Measurements from ENCODE around the gene SEMA3B.
"Not testable (repeated sequence)": the region's sequence is repeated elsewhere in the genome, so short reads cannot be mapped to it uniquely, and the experiment has no call there.

The SEMA3B gene

GRCh38 chr3:50272911-50273688 lies 4.2 kb downstream of the SEMA3B start:
- peak; percentile 75 to 78 for DNase-seq (ENCODE audit: low read depth in 2 of 2)

- DNase-seq (ENCODE audit: low read depth in 2 of 2) = no peak
Measured at GRCh38 chr3:50273689-50274065, 4.7 kb downstream of the SEMA3B start.

- DNase-seq (ENCODE audit: low read depth in 2 of 2) = peak; percentile 22 to 62
Measured at GRCh38 chr3:50274371-50275104, 5.6 kb downstream of the SEMA3B start.

- DNase-seq (ENCODE audit: low read depth in 2 of 2) = no peak
Measured at GRCh38 chr3:50275141-50275995, 6.4 kb downstream of the SEMA3B start.

- no peak for DNase-seq (ENCODE audit: low read depth in 2 of 2)
Measured at GRCh38 chr3:50275996-50276761, 7.2 kb downstream of the SEMA3B start.

- DNase-seq (ENCODE audit: low read depth in 2 of 2) = no peak
Measured at GRCh38 chr3:50276762-50277101, 7.8 kb downstream of the SEMA3B start.

GRCh38 chr3:50278123-50278879 lies 9.4 kb downstream of the SEMA3B start:
- no peak for DNase-seq (ENCODE audit: low read depth in 2 of 2)

GRCh38 chr3:50278880-50279224 lies 9.9 kb downstream of the SEMA3B start, which contains the start of gene LSMEM2:
Gene LSMEM2 (plus strand): TSS chr3:50279087. CDS start chr3:50279114, 27 bp downstream.
- DNase-seq (ENCODE audit: low read depth in 2 of 2) = no peak

- DNase-seq (ENCODE audit: low read depth in 2 of 2) = no peak
Measured at GRCh38 chr3:50279255-50280016, 10.5 kb downstream of the SEMA3B start.

GRCh38 chr3:50284121-50284520 lies 15.2 kb downstream of the SEMA3B start:
- not testable (repeated sequence) for DNase-seq (ENCODE audit: low read depth in 2 of 2)

- no peak for DNase-seq (ENCODE audit: low read depth in 2 of 2)
Measured at GRCh38 chr3:50286322-50287227, 17.6 kb downstream of the SEMA3B start.

- no peak for DNase-seq (ENCODE audit: low read depth in 2 of 2)
Measured at GRCh38 chr3:50287262-50287661, 18.3 kb downstream of the SEMA3B start.

GRCh38 chr3:50288387-50289007 lies 19.6 kb downstream of the SEMA3B start:
- DNase-seq (ENCODE audit: low read depth in 2 of 2) = no peak

- DNase-seq (ENCODE audit: low read depth in 2 of 2) = no peak
Measured at GRCh38 chr3:50289130-50289529, 20.2 kb downstream of the SEMA3B start.

- DNase-seq (ENCODE audit: low read depth in 2 of 2) = no peak
Measured at GRCh38 chr3:50290161-50290641, 21.3 kb downstream of the SEMA3B start.

GRCh38 chr3:50292159-50293078 lies 23.5 kb downstream of the SEMA3B start, which contains the start of gene IFRD2:
Gene IFRD2 (minus strand): TSS chr3:50292429. CDS start chr3:50292274, 155 bp downstream.
- DNase-seq (ENCODE audit: low read depth in 2 of 2) = peak; percentile 85 to 89

All from stimulated activated CD8-positive, alpha-beta memory T cell treated with anti-CD3 and anti-CD28 coated beads, Interleukin-2, amount 100 ng/mL, for 1 hour (primary cell).